Heart left ventricle (tissue), 13 donors: ENCODE results near the gene CT45A7.
"Not testable (repeated sequence)": the region's sequence is repeated elsewhere in the genome, so short reads cannot be mapped to it uniquely, and the experiment has no call there.

Source experiments
- CTCF ChIP-seq, 12 donors: fragments of 200-600 bp; sonication (generic) in 4 of 12; IDR thresholded peaks; one replicate each; pipeline versions ENCODE4 v1.5.0 to v1.8.0; 2018 to 2022; ENCODE audit warnings: antibody characterized with exemption in 12 of 12, mild to moderate bottlenecking in 5 of 12
- POLR2A ChIP-seq, 2 donors: fragments of 450-650 bp; IDR thresholded peaks; one replicate each; pipeline ENCODE4 v1.6.1; 2017; ENCODE audit warnings: antibody characterized with exemption in 2 of 2, mild to moderate bottlenecking in 2 of 2, moderate library complexity in 2 of 2
- donor health status: ischemic (EF 13 %, LVEDD 7.1; RV severe dilation, severe dysfunction).
- donor health status: DM: no; HTN: yes; CAD: no.
- donor health status: DM: no; HTN: no; CAD: no.
- donor health status: ischemic (EF 25% LVEDD 6.9; RV normal size, moderate dysfunction).
- donor health status: ischemic (EF 25% LVEDD 5.7; RV mildly dilated, moderate dysfunction).
- donor health status: ischemic (EF 35%, LVEDD 5.7; RV mildly dilated, moderate dysfunction).
- donor health status: nonischemic (EF 11% LVEDD 7.7; RV severe dilation, severe dysfunction).
- donor health status: DM: yes; HTN: yes; CAD: no.
- donor health status: PGD.
- donor health status: ischemic (EF 29% LVEDD 5.4; RV normal size, mild dysfunction).
- donor health status: nonischemic (EF 23%, LVEDD 6.1; RV moderate dilation, normal function).

GRCh38 chrX:135837180-135837579 lies at the start of gene CT45A7:
- not testable (repeated sequence) for TF ChIP-seq CTCF, POLR2A (IDR thresholded peaks at IDR 0.05)
